Fibroblast of skin of right biceps (primary cell): ENCODE data around the gene GIPR.
A peak's percentile ranks its signal among the peaks of the same experiment; 100 is the strongest.
"Not testable (repeated sequence)": the region's sequence is repeated elsewhere in the genome, so short reads cannot be mapped to it uniquely, and the experiment has no call there.

Source experiments
- DNase-seq: peaks from one replicate; pipeline ENCODE4 v3.0.0-alpha.2; 2013

GIPR gene

GRCh38 chr19:45645631-45646344, 22.2 kb upstream of the GIPR start:
- DNase-seq = peak; percentile 93

GRCh38 chr19:45646345-45646698, 21.7 kb upstream of the GIPR start:
- no peak for DNase-seq

- DNase-seq = no peak
Observed at GRCh38 chr19:45650722-45651121, 17.3 kb upstream of the GIPR start.

GRCh38 chr19:45653634-45654033, 14.4 kb upstream of the GIPR start:
- peak; percentile 17 for DNase-seq

- DNase-seq = no peak
Observed at GRCh38 chr19:45655073-45655472, 12.9 kb upstream of the GIPR start.

- DNase-seq = no peak
Observed at GRCh38 chr19:45657520-45658167, 10.4 kb upstream of the GIPR start.

- no peak for DNase-seq
Observed at GRCh38 chr19:45659096-45659729, 8.8 kb upstream of the GIPR start.

GRCh38 chr19:45660636-45661035, 7.4 kb upstream of the GIPR start:
- no peak for DNase-seq

GRCh38 chr19:45663800-45664199, 4.2 kb upstream of the GIPR start:
- no peak for DNase-seq

GRCh38 chr19:45664575-45664974, 3.4 kb upstream of the GIPR start:
- DNase-seq = peak; percentile 18

- no peak for DNase-seq
Observed at GRCh38 chr19:45668342-45668871, 386 bp downstream of the GIPR start.

GRCh38 chr19:45670670-45671453, 2.8 kb downstream of the GIPR start:
- peak; percentile 81 for DNase-seq

GRCh38 chr19:45674946-45675345, 6.9 kb downstream of the GIPR start:
- DNase-seq = no peak

- no peak for DNase-seq
Observed at GRCh38 chr19:45676851-45677263, 8.8 kb downstream of the GIPR start.

GRCh38 chr19:45677351-45678230, 9.6 kb downstream of the GIPR start:
- peak; percentile 75 for DNase-seq

GRCh38 chr19:45681391-45682015, 13.5 kb downstream of the GIPR start:
- DNase-seq = peak; percentile 72

GRCh38 chr19:45682117-45682516, 14.1 kb downstream of the GIPR start:
- DNase-seq = no peak

GRCh38 chr19:45682908-45683307, 14.9 kb downstream of the GIPR start:
- no peak for DNase-seq

GRCh38 chr19:45685045-45685444, 17.0 kb downstream of the GIPR start:
- not testable (repeated sequence) for DNase-seq

GRCh38 chr19:45687599-45687998, 19.6 kb downstream of the GIPR start:
- DNase-seq = no peak

GRCh38 chr19:45691516-45692186, 23.6 kb downstream of the GIPR start, which contains the start of gene SNRPD2:
Gene SNRPD2 (minus strand): TSS chr19:45691953. CDS start chr19:45691888, 65 bp downstream.
- peak; percentile 95 for DNase-seq
